ENCODE results near the gene DAAM2.

- no peak for TF ChIP-seq POLR2AphosphoS5 (IDR thresholded peaks at IDR 0.05; ENCODE audit: low read depth, low read length)
- no peak for TF ChIP-seq POLR2A (IDR thresholded peaks at IDR 0.05; ENCODE audit: low read depth, low read length)
- TF ChIP-seq TAF1 (IDR thresholded peaks at IDR 0.05; ENCODE audit: low read depth, low read length) = no peak
- no peak for TF ChIP-seq POU2F2 (IDR thresholded peaks at IDR 0.05; ENCODE audit: low read depth, low read length)
- TF ChIP-seq SPI1 (IDR thresholded peaks at IDR 0.05; ENCODE audit: low read depth, low read length) = no peak
These were observed 59.2 kb downstream of the DAAM2 start for GRCh38 chr6:39851331-39851730.

Measured in GM12891 (cell line).